Germinal center (tissue), 1 donor: Measurements from ENCODE around the gene KIRREL3.
"Not testable (repeated sequence)": the region's sequence is repeated elsewhere in the genome, so short reads cannot be mapped to it uniquely, and the experiment has no call there.

Experiments
- DNase-seq: peaks from one replicate; pipeline ENCODE4 v3.0.0; 2012; ENCODE audit warnings: mixed read lengths, low spot score

KIRREL3 gene

GRCh38 chr11:126952533-126952932, 48.0 kb downstream of the KIRREL3 start:
- not testable (repeated sequence) for DNase-seq

GRCh38 chr11:126951465-126951864, 49.1 kb downstream of the KIRREL3 start:
- DNase-seq: no peak

GRCh38 chr11:126949066-126949891, 51.3 kb downstream of the KIRREL3 start:
- DNase-seq: no peak

GRCh38 chr11:126948563-126948962, 52.0 kb downstream of the KIRREL3 start:
- no peak for DNase-seq

- no peak for DNase-seq
Measured at GRCh38 chr11:126945319-126945718, 55.3 kb downstream of the KIRREL3 start.

- DNase-seq: no peak
Measured at GRCh38 chr11:126943316-126943715, 57.3 kb downstream of the KIRREL3 start.

GRCh38 chr11:126942146-126942545, 58.4 kb downstream of the KIRREL3 start:
- no peak for DNase-seq

GRCh38 chr11:126939552-126939951, 61.0 kb downstream of the KIRREL3 start:
- DNase-seq: no peak

GRCh38 chr11:126938718-126939117, 61.9 kb downstream of the KIRREL3 start:
- DNase-seq: no peak

GRCh38 chr11:126930091-126930841, 70.3 kb downstream of the KIRREL3 start:
- no peak for DNase-seq

- DNase-seq: no peak
Measured at GRCh38 chr11:126929179-126930061, 71.2 kb downstream of the KIRREL3 start.

GRCh38 chr11:126927623-126928022, 72.9 kb downstream of the KIRREL3 start:
- no peak for DNase-seq

- DNase-seq: no peak
Measured at GRCh38 chr11:126926376-126926791, 74.2 kb downstream of the KIRREL3 start.

GRCh38 chr11:126925321-126926093, 75.1 kb downstream of the KIRREL3 start:
- no peak for DNase-seq

- no peak for DNase-seq
Measured at GRCh38 chr11:126924376-126925040, 76.1 kb downstream of the KIRREL3 start.

- DNase-seq: no peak
Measured at GRCh38 chr11:126920833-126921232, 79.7 kb downstream of the KIRREL3 start.

- no peak for DNase-seq
Measured at GRCh38 chr11:126919147-126919823, 81.3 kb downstream of the KIRREL3 start.

- no peak for DNase-seq
Measured at GRCh38 chr11:126918556-126918955, 82.0 kb downstream of the KIRREL3 start.

GRCh38 chr11:126917531-126918204, 82.9 kb downstream of the KIRREL3 start:
- no peak for DNase-seq

- no peak for DNase-seq
Measured at GRCh38 chr11:126915430-126915829, 85.1 kb downstream of the KIRREL3 start.
